Panc1 (cell line): ENCODE data around the gene SEPTIN8. TPM values are rescaled to one million over a fixed set of nuclear protein-coding genes. Genes with fewer than 3 reads are reported as not detected.

Source experiments
- ATAC-seq: fragments of 200-7000 bp; cut with Tn5 transposase; 2 replicates; pipeline ENCODE4 v1.9.1; 2020; ENCODE audit warnings: mild to moderate bottlenecking, moderate library complexity
- BruUV-seq: library from RNA; stranded (reverse); fragments of 400-500 nt; replicated peaks from 2 replicates; lab custom pipeline; 2021; lab: Mats Ljungman, UMichigan
- CTCF ChIA-PET: fragments of 300-600 bp; sonication (Branson Sonifier 250); formaldehyde crosslinking; loops from one replicate; lab custom pipeline; 2022; ENCODE audit warnings: antibody characterized with exemption; lab: Charles Lee
- POLR2A ChIA-PET: fragments of 300-600 bp; sonication (Branson Sonifier 250); formaldehyde crosslinking; loops from one replicate; lab custom pipeline; 2022; ENCODE audit warnings: antibody characterized with exemption; lab: Charles Lee
- DNase-seq: peaks from one replicate; pipeline ENCODE4 v3.0.0-alpha.2; 2010; ENCODE audit warnings: low read depth, low spot score
- H3K27ac ChIP-seq: 2 replicates; pipeline ENCODE4 v1.5.1; 2011; ENCODE audit warnings: mild to moderate bottlenecking, low read length, inconsistent platforms
- H3K27me3 ChIP-seq: fragments of 200-500 bp; sonication (Bioruptor generic); 2 replicates; pipeline ENCODE4 v1.6.0; 2014; ENCODE audit warnings: low read length, inconsistent platforms; ENCODE audit not compliant: control insufficient read depth, insufficient read depth
- H3K36me3 ChIP-seq: fragments of 200-500 bp; sonication (Bioruptor generic); 2 replicates; pipeline ENCODE4 v1.5.1; 2014; ENCODE audit warnings: inconsistent platforms, mild to moderate bottlenecking, low read length, moderate library complexity; ENCODE audit not compliant: control insufficient read depth, insufficient read depth
- H3K4me1 ChIP-seq: 2 replicates; pipeline ENCODE4 v1.5.1; 2011; ENCODE audit warnings: inconsistent platforms, mild to moderate bottlenecking, low read length, moderate library complexity; ENCODE audit not compliant: control insufficient read depth, insufficient read depth
- H3K4me3 ChIP-seq, 2 experiments: 2 replicates each; pipeline ENCODE4 v1.5.1; 2011 to 2012; ENCODE audit warnings: low read depth in 2 of 2, low read length in 2 of 2, mild to moderate bottlenecking in 2 of 2, inconsistent platforms in 1 of 2, moderate library complexity in 1 of 2
- H3K9me3 ChIP-seq: fragments of 200-500 bp; sonication (Bioruptor generic); 2 replicates; pipeline ENCODE4 v1.5.1; 2014; ENCODE audit warnings: low read depth, mild to moderate bottlenecking, inconsistent platforms, low read length, moderate library complexity; ENCODE audit not compliant: control insufficient read depth, insufficient read depth
- POLR2AphosphoS5 ChIP-seq: IDR thresholded peaks from 2 replicates; pipeline ENCODE4 v1.6.1; 2012; ENCODE audit warnings: mild to moderate bottlenecking, low read depth, low read length, moderate library complexity
- SIN3A ChIP-seq: IDR thresholded peaks from 2 replicates; pipeline ENCODE4 v1.6.1; 2012; ENCODE audit warnings: low read depth, mild to moderate bottlenecking, low read length, moderate library complexity, borderline replicate concordance; ENCODE audit not compliant: insufficient read depth
- TCF7L2 ChIP-seq: IDR thresholded peaks from 2 replicates; pipeline ENCODE4 v1.6.1; 2011; ENCODE audit warnings: mild to moderate bottlenecking, low read depth, low read length, inconsistent platforms
- in situ Hi-C: cut with HindIII; loops from 2 replicates; pipeline ENCODE4 v1.10.0; 2016; ENCODE audit warnings: low sequenced_read_pairs, low pct_unique_long_range_greater_than_20kb
- intact Hi-C: fragments of 100-400 bp; cut with micrococcal nuclease; formaldehyde crosslinking; loops from one replicate; pipeline ENCODE4 v1.10.0; 2022; ENCODE audit not compliant: unreplicated experiment
- total RNA-seq: library from RNA; stranded (reverse); gene quantifications from one replicate; pipeline ENCODE4 v1.2.1, GENCODE V29; 2021; ENCODE audit not compliant: unreplicated experiment
- TF ChIP-seq, protein P1 (sequence below): fragments of 450-650 bp; IDR thresholded peaks from 2 replicates; pipeline ENCODE4 v1.5.1; 2017; ENCODE audit warnings: mild to moderate bottlenecking
- TF ChIP-seq, protein P2 (sequence below), 2 experiments: IDR thresholded peaks; 2 replicates each; pipeline ENCODE4 v1.6.1; 2011 to 2012; ENCODE audit warnings: low read depth in 2 of 2, control low read depth in 1 of 2, low read length in 1 of 2, mild to moderate bottlenecking in 1 of 2, moderate library complexity in 1 of 2; ENCODE audit not compliant: insufficient read depth in 1 of 2

SEPTIN8 gene
- total RNA-seq, 1 experiment from 2014 or later, result 22.8 TPM

DNA sequence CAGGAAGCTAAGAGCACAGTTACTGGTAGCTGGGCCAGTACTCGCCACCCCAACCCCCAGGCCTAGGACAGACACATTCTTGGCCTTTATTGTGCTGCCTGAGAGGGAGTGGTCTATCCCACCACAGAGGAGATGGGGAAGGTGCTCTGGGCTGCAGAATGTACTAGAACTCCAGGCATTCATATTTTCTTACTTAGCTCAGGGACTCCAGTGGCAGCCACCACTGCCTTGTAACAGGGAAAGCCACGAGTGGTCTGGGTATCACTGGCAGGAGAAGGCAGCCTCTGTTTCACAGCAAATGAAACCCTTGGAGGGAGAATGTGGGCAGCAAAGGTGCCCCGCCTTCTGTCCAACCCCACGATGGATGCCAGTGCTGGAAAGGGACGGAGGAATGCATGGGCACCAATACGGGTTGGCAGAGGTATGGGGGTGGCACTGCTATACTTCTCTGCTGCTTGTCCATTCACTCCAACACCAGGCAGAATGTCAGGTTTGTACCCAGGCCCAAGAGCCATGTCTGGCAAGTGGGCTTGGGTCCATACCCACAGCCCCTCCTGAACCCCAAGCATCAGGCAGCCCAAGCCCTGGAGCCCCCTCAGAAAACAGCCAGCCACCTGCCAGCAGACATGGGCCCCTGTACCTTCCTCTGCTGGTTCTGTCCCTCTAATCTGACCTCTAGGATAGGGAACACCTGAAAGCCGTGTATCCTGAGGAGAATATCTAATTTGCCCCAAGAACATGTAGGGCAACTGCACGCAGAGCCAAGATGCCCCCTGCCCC, 4.6 kb downstream of the SEPTIN8 start:
- peaks cover 11% of the 10 kb centered on the region; the same call in 1 of the 2 replicates for H3K4me1 ChIP-seq
- ChIA-PET CTCF (interaction anchor here (0.7 kb wide), 1 partner anchor 18 kb away, joined by 3 read pairs; no protein-coding TSS in a partner anchor), POLR2A (no interaction called here)
- no peaks in the 10 kb centered on the region for H3K27me3 ChIP-seq
- TF ChIP-seq SIN3A, result no peak
- TF ChIP-seq, protein P1, sequence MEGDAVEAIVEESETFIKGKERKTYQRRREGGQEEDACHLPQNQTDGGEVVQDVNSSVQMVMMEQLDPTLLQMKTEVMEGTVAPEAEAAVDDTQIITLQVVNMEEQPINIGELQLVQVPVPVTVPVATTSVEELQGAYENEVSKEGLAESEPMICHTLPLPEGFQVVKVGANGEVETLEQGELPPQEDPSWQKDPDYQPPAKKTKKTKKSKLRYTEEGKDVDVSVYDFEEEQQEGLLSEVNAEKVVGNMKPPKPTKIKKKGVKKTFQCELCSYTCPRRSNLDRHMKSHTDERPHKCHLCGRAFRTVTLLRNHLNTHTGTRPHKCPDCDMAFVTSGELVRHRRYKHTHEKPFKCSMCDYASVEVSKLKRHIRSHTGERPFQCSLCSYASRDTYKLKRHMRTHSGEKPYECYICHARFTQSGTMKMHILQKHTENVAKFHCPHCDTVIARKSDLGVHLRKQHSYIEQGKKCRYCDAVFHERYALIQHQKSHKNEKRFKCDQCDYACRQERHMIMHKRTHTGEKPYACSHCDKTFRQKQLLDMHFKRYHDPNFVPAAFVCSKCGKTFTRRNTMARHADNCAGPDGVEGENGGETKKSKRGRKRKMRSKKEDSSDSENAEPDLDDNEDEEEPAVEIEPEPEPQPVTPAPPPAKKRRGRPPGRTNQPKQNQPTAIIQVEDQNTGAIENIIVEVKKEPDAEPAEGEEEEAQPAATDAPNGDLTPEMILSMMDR, result no peak
- TF ChIP-seq, protein P2, sequence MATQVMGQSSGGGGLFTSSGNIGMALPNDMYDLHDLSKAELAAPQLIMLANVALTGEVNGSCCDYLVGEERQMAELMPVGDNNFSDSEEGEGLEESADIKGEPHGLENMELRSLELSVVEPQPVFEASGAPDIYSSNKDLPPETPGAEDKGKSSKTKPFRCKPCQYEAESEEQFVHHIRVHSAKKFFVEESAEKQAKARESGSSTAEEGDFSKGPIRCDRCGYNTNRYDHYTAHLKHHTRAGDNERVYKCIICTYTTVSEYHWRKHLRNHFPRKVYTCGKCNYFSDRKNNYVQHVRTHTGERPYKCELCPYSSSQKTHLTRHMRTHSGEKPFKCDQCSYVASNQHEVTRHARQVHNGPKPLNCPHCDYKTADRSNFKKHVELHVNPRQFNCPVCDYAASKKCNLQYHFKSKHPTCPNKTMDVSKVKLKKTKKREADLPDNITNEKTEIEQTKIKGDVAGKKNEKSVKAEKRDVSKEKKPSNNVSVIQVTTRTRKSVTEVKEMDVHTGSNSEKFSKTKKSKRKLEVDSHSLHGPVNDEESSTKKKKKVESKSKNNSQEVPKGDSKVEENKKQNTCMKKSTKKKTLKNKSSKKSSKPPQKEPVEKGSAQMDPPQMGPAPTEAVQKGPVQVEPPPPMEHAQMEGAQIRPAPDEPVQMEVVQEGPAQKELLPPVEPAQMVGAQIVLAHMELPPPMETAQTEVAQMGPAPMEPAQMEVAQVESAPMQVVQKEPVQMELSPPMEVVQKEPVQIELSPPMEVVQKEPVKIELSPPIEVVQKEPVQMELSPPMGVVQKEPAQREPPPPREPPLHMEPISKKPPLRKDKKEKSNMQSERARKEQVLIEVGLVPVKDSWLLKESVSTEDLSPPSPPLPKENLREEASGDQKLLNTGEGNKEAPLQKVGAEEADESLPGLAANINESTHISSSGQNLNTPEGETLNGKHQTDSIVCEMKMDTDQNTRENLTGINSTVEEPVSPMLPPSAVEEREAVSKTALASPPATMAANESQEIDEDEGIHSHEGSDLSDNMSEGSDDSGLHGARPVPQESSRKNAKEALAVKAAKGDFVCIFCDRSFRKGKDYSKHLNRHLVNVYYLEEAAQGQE (IDR thresholded peaks at IDR 0.05; ENCODE audit: insufficient read depth in 1 of 2, low read depth in 2 of 2, low read length in 1 of 2), result no peak
- TF ChIP-seq POLR2AphosphoS5, result no peak
- TF ChIP-seq TCF7L2, result no peak
- intact Hi-C loops, result no loop called here
- no peaks in the 10 kb centered on the region for H3K9me3 ChIP-seq
- no TSS peak for BruUV-seq
- no peak for ATAC-seq
- H3K36me3 ChIP-seq, result no peaks in the 10 kb centered on the region
- in situ Hi-C loops, result no loop called here
- no peak overlapping the region for H3K4me3 ChIP-seq
- H3K27ac ChIP-seq, result no peak overlapping the region
- DNase-seq, result no peak

DNA sequence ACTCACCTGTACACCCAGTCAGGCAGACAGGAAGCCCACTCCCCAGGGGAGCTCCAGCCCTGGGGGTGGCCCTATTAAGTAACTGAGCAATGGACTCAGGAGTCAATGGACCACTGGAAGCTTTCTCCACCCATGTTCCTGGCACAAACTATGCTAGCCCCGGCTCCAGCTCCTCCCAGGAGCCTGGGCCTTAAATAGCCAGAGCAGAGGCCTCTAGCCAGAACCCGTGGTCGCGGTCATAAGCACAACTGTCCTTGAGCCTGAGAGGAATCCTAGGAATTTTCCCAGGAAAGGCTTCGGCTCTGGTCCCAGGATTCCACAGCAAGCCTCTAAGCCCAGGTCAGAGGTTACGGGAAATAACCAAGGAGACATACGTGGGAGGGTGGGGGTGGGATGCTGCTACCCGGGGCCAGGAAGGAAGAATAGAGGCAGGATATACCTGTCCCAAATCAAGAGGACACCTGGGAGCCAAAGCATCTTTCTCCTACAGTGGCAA, 5.5 kb downstream of the SEPTIN8 start:
- no peak for DNase-seq
- intact Hi-C loops, result no loop called here
- ChIA-PET CTCF (no interaction called here), POLR2A (no interaction called here)
- Histone ChIP-seq H3K36me3 (no peaks in the 10 kb centered on the region), H3K4me1 (peaks cover 11% of the 10 kb centered on the region; the same call in 1 of the 2 replicates), H3K4me3 (no peak overlapping the region), H3K27ac (no peak overlapping the region), H3K27me3 (no peaks in the 10 kb centered on the region), H3K9me3 (no peaks in the 10 kb centered on the region)
- in situ Hi-C loops, result no loop called here
- no peak for ATAC-seq
- TF ChIP-seq POLR2AphosphoS5, result no peak
- TF ChIP-seq TCF7L2, result no peak
- TF ChIP-seq, protein P2 (IDR thresholded peaks at IDR 0.05; ENCODE audit: insufficient read depth in 1 of 2, low read depth in 2 of 2, low read length in 1 of 2), result no peak
- TF ChIP-seq, protein P1, result no peak
- TF ChIP-seq SIN3A, result no peak
- no TSS peak for BruUV-seq
